Panc1 (cell line): Measurements from ENCODE around the gene ADAM10. TPM values are rescaled to one million over a fixed set of nuclear protein-coding genes. Genes with fewer than 3 reads are reported as not detected.

Source experiments
- ATAC-seq: fragments of 200-7000 bp; cut with Tn5 transposase; 2 replicates; pipeline ENCODE4 v1.9.1; 2020; ENCODE audit warnings: mild to moderate bottlenecking, moderate library complexity
- BruUV-seq: library from RNA; stranded (reverse); fragments of 400-500 nt; replicated peaks from 2 replicates; lab custom pipeline; 2021; lab: Mats Ljungman, UMichigan
- CTCF ChIA-PET: fragments of 300-600 bp; sonication (Branson Sonifier 250); formaldehyde crosslinking; loops from one replicate; lab custom pipeline; 2022; ENCODE audit warnings: antibody characterized with exemption; lab: Charles Lee
- POLR2A ChIA-PET: fragments of 300-600 bp; sonication (Branson Sonifier 250); formaldehyde crosslinking; loops from one replicate; lab custom pipeline; 2022; ENCODE audit warnings: antibody characterized with exemption; lab: Charles Lee
- DNase-seq: peaks from one replicate; pipeline ENCODE4 v3.0.0-alpha.2; 2010; ENCODE audit warnings: low read depth, low spot score
- H3K27ac ChIP-seq: 2 replicates; pipeline ENCODE4 v1.5.1; 2011; ENCODE audit warnings: mild to moderate bottlenecking, low read length, inconsistent platforms
- H3K27me3 ChIP-seq: fragments of 200-500 bp; sonication (Bioruptor generic); 2 replicates; pipeline ENCODE4 v1.6.0; 2014; ENCODE audit warnings: low read length, inconsistent platforms; ENCODE audit not compliant: control insufficient read depth, insufficient read depth
- H3K36me3 ChIP-seq: fragments of 200-500 bp; sonication (Bioruptor generic); 2 replicates; pipeline ENCODE4 v1.5.1; 2014; ENCODE audit warnings: inconsistent platforms, mild to moderate bottlenecking, low read length, moderate library complexity; ENCODE audit not compliant: control insufficient read depth, insufficient read depth
- H3K4me1 ChIP-seq: 2 replicates; pipeline ENCODE4 v1.5.1; 2011; ENCODE audit warnings: inconsistent platforms, mild to moderate bottlenecking, low read length, moderate library complexity; ENCODE audit not compliant: control insufficient read depth, insufficient read depth
- H3K4me3 ChIP-seq, 2 experiments: 2 replicates each; pipeline ENCODE4 v1.5.1; 2011 to 2012; ENCODE audit warnings: low read depth in 2 of 2, low read length in 2 of 2, mild to moderate bottlenecking in 2 of 2, inconsistent platforms in 1 of 2, moderate library complexity in 1 of 2
- H3K9me3 ChIP-seq: fragments of 200-500 bp; sonication (Bioruptor generic); 2 replicates; pipeline ENCODE4 v1.5.1; 2014; ENCODE audit warnings: low read depth, mild to moderate bottlenecking, inconsistent platforms, low read length, moderate library complexity; ENCODE audit not compliant: control insufficient read depth, insufficient read depth
- CTCF ChIP-seq: fragments of 450-650 bp; IDR thresholded peaks from 2 replicates; pipeline ENCODE4 v1.5.1; 2017; ENCODE audit warnings: mild to moderate bottlenecking
- POLR2AphosphoS5 ChIP-seq: IDR thresholded peaks from 2 replicates; pipeline ENCODE4 v1.6.1; 2012; ENCODE audit warnings: mild to moderate bottlenecking, low read depth, low read length, moderate library complexity
- REST ChIP-seq, 2 experiments: IDR thresholded peaks; 2 replicates each; pipeline ENCODE4 v1.6.1; 2011 to 2012; ENCODE audit warnings: low read depth in 2 of 2, control low read depth in 1 of 2, low read length in 1 of 2, mild to moderate bottlenecking in 1 of 2, moderate library complexity in 1 of 2; ENCODE audit not compliant: insufficient read depth in 1 of 2
- SIN3A ChIP-seq: IDR thresholded peaks from 2 replicates; pipeline ENCODE4 v1.6.1; 2012; ENCODE audit warnings: low read depth, mild to moderate bottlenecking, low read length, moderate library complexity, borderline replicate concordance; ENCODE audit not compliant: insufficient read depth
- TCF7L2 ChIP-seq: IDR thresholded peaks from 2 replicates; pipeline ENCODE4 v1.6.1; 2011; ENCODE audit warnings: mild to moderate bottlenecking, low read depth, low read length, inconsistent platforms
- in situ Hi-C: cut with HindIII; loops from 2 replicates; pipeline ENCODE4 v1.10.0; 2016; ENCODE audit warnings: low sequenced_read_pairs, low pct_unique_long_range_greater_than_20kb
- intact Hi-C: fragments of 100-400 bp; cut with micrococcal nuclease; formaldehyde crosslinking; loops from one replicate; pipeline ENCODE4 v1.10.0; 2022; ENCODE audit not compliant: unreplicated experiment
- total RNA-seq: library from RNA; stranded (reverse); gene quantifications from one replicate; pipeline ENCODE4 v1.2.1, GENCODE V29; 2021; ENCODE audit not compliant: unreplicated experiment

Gene ADAM10
- total RNA-seq, 1 experiment from 2014 or later, result 176 TPM

- in situ Hi-C loops, result no loop called here
- H3K27me3 ChIP-seq, result no peaks in the 10 kb centered on the region
- TF ChIP-seq TCF7L2 (no peak), POLR2AphosphoS5 (no peak), SIN3A (no peak)
- H3K27ac ChIP-seq, result no peak overlapping the region
- H3K9me3 ChIP-seq, result no peaks in the 10 kb centered on the region
- no peaks in the 10 kb centered on the region for H3K4me1 ChIP-seq
- intact Hi-C loops, result no loop called here
- ChIA-PET CTCF (no interaction called here), POLR2A (no interaction called here)
- no peaks in the 10 kb centered on the region for H3K36me3 ChIP-seq
- no peak for ATAC-seq
- no TSS peak for BruUV-seq
- no peak for DNase-seq
- H3K4me3 ChIP-seq, result no peak overlapping the region
Measured at GRCh38 chr15:58561321-58561720, 188.2 kb downstream of the ADAM10 start.

- Histone ChIP-seq H3K4me1 (no peaks in the 10 kb centered on the region), H3K27ac (no peak overlapping the region), H3K36me3 (no peaks in the 10 kb centered on the region), H3K9me3 (no peaks in the 10 kb centered on the region), H3K27me3 (no peaks in the 10 kb centered on the region), H3K4me3 (no peak overlapping the region)
- intact Hi-C loops (no loop called here), in situ Hi-C loops (no loop called here)
- CTCF ChIA-PET, result no interaction called here
- no peak for DNase-seq
- BruUV-seq, result no TSS peak
- ATAC-seq, result no peak
- no peak for TF ChIP-seq REST (IDR thresholded peaks at IDR 0.05; ENCODE audit: insufficient read depth in 1 of 2, low read depth in 2 of 2, low read length in 1 of 2)
- no peak for TF ChIP-seq SIN3A
- no peak for TF ChIP-seq POLR2AphosphoS5
- TF ChIP-seq TCF7L2, result no peak
- no peak for TF ChIP-seq CTCF
- POLR2A ChIA-PET, result no interaction called here
Measured at GRCh38 chr15:58559904-58560588, 189.5 kb downstream of the ADAM10 start.

GRCh38 chr15:58558777-58559176 lies 190.7 kb downstream of the ADAM10 start:
- H3K4me1 ChIP-seq, result no peaks in the 10 kb centered on the region
- ChIA-PET POLR2A (interaction anchor here (0.5 kb wide), 1 partner anchor 18 kb away, joined by 8 read pairs; no protein-coding TSS in a partner anchor), CTCF (no interaction called here)
- DNase-seq (no peak), ATAC-seq (no peak)
- no peak overlapping the region for H3K4me3 ChIP-seq
- TF ChIP-seq SIN3A (no peak), POLR2AphosphoS5 (no peak), CTCF (no peak), TCF7L2 (no peak), REST (IDR thresholded peaks at IDR 0.05; ENCODE audit: insufficient read depth in 1 of 2, low read depth in 2 of 2, low read length in 1 of 2) (no peak)
- in situ Hi-C loops, result no loop called here
- no peak overlapping the region for H3K27ac ChIP-seq
- no peaks in the 10 kb centered on the region for H3K9me3 ChIP-seq
- H3K36me3 ChIP-seq, result no peaks in the 10 kb centered on the region
- no TSS peak for BruUV-seq
- H3K27me3 ChIP-seq, result no peaks in the 10 kb centered on the region
- intact Hi-C loops, result no loop called here
